ENCODE data around the gene CTSW.
A peak's percentile ranks its signal among the peaks of the same experiment; 100 is the strongest.
"Not testable (repeated sequence)": the region's sequence is repeated elsewhere in the genome, so short reads cannot be mapped to it uniquely, and the experiment has no call there.

CTSW gene, protein sequence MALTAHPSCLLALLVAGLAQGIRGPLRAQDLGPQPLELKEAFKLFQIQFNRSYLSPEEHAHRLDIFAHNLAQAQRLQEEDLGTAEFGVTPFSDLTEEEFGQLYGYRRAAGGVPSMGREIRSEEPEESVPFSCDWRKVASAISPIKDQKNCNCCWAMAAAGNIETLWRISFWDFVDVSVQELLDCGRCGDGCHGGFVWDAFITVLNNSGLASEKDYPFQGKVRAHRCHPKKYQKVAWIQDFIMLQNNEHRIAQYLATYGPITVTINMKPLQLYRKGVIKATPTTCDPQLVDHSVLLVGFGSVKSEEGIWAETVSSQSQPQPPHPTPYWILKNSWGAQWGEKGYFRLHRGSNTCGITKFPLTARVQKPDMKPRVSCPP

GRCh38 chr11:65879617-65880016 lies at the start of gene CTSW:
TSS of gene CTSW (plus strand) at chr11:65879837. CDS start at chr11:65879855, 18 bp downstream.
- peaks cover 11% of the 10 kb centered on the region for H3K36me3 ChIP-seq (ENCODE audit: insufficient read depth, low read length)
- H3K9ac ChIP-seq (ENCODE audit: low read depth, low read length) = no peak within 1 kb of the TSS
- no peaks in the 10 kb centered on the region for H3K9me3 ChIP-seq (ENCODE audit: control insufficient read depth, insufficient read depth, low read length)
- H3K4me1 ChIP-seq (ENCODE audit: insufficient read depth, low read length) = peaks cover 3% of the 10 kb centered on the region; the same call in 1 of the 2 replicates

DNA sequence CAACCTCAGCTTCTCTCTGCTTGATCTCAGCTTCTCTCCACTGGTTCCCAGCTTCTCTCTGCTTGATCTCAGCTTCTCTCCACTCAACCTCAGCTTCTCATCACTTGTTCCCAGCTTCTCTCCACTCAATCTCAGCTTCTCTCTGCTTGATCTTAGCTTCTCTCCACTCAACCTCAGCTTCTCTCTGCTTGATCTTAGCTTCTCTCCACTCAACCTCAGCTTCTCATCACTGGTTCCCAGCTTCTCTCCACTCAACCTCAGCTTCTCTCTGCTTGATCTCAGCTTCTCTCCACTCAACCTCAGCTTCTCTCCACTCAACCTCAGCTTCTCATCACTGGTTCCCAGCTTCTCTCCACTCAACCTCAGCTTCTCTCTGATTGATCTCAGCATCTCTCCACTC lies 47.4 kb upstream of the CTSW start:
- H3K4me1 ChIP-seq (ENCODE audit: insufficient read depth, low read length); H3K36me3 ChIP-seq (ENCODE audit: insufficient read depth, low read length); H3K9me3 ChIP-seq (ENCODE audit: control insufficient read depth, insufficient read depth, low read length): not testable (repeated sequence)
- 0 out of 2 replicates have a peak overlapping the region, but pooled peaks have one; percentile 58 for H3K9ac ChIP-seq (ENCODE audit: low read depth, low read length)

GRCh38 chr11:65833297-65834030 lies 46.2 kb upstream of the CTSW start, which contains the start of gene SNX32:
TSS of gene SNX32 (plus strand) at chr11:65833963. CDS start at chr11:65834066, 103 bp downstream.
- H3K9ac ChIP-seq (ENCODE audit: low read depth, low read length) = peak within 1 kb of the TSS; percentile 58
- H3K9me3 ChIP-seq (ENCODE audit: control insufficient read depth, insufficient read depth, low read length) = no peaks in the 10 kb centered on the region
- no peaks in the 10 kb centered on the region for H3K36me3 ChIP-seq (ENCODE audit: insufficient read depth, low read length)
- H3K4me1 ChIP-seq (ENCODE audit: insufficient read depth, low read length) = 0 out of 2 replicates have a peak, but pooled peaks cover 9% of the 10 kb centered on the region

DNA sequence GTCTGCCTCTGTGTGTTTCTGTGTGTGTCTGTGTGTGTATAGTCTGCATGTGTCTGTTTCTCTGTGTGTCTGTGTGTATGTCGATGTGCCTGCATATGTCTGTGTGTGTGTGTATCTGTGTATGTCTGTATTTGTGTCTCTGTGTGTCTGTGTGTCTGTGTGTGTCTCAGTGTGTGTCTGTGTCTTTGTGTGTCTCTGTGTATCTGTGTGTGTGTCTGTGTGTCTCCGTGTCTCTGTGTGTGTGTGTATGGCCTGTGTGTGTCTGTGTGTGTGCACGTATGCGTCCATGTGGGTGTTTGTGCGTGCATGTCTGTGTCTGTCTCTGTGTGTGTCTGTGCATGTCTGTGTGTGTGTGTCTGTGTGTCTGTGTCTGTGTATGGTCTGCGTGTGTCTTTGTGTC lies 45.4 kb upstream of the CTSW start:
- H3K36me3 ChIP-seq (ENCODE audit: insufficient read depth, low read length) = no peaks in the 10 kb centered on the region
- H3K4me1 ChIP-seq (ENCODE audit: insufficient read depth, low read length) = 0 out of 2 replicates have a peak, but pooled peaks cover 9% of the 10 kb centered on the region
- H3K9ac ChIP-seq (ENCODE audit: low read depth, low read length) = peak overlapping the region; percentile 58
- H3K9me3 ChIP-seq (ENCODE audit: control insufficient read depth, insufficient read depth, low read length) = no peaks in the 10 kb centered on the region

GRCh38 chr11:65842144-65842543 lies 37.5 kb upstream of the CTSW start:
- no peaks in the 10 kb centered on the region for H3K4me1 ChIP-seq (ENCODE audit: insufficient read depth, low read length)
- H3K9ac ChIP-seq (ENCODE audit: low read depth, low read length) = no peak overlapping the region
- H3K9me3 ChIP-seq (ENCODE audit: control insufficient read depth, insufficient read depth, low read length) = no peaks in the 10 kb centered on the region
- no peaks in the 10 kb centered on the region for H3K36me3 ChIP-seq (ENCODE audit: insufficient read depth, low read length)

- no peaks in the 10 kb centered on the region for H3K9me3 ChIP-seq (ENCODE audit: control insufficient read depth, insufficient read depth, low read length)
- H3K36me3 ChIP-seq (ENCODE audit: insufficient read depth, low read length) = no peaks in the 10 kb centered on the region
- H3K4me1 ChIP-seq (ENCODE audit: insufficient read depth, low read length) = no peaks in the 10 kb centered on the region
- no peak overlapping the region for H3K9ac ChIP-seq (ENCODE audit: low read depth, low read length)
Observed at GRCh38 chr11:65843811-65844210, 35.8 kb upstream of the CTSW start.

GRCh38 chr11:65844231-65844872 lies 35.3 kb upstream of the CTSW start:
- H3K9ac ChIP-seq (ENCODE audit: low read depth, low read length) = no peak overlapping the region
- H3K36me3 ChIP-seq (ENCODE audit: insufficient read depth, low read length) = no peaks in the 10 kb centered on the region
- H3K9me3 ChIP-seq (ENCODE audit: control insufficient read depth, insufficient read depth, low read length) = no peaks in the 10 kb centered on the region
- H3K4me1 ChIP-seq (ENCODE audit: insufficient read depth, low read length) = no peaks in the 10 kb centered on the region

DNA sequence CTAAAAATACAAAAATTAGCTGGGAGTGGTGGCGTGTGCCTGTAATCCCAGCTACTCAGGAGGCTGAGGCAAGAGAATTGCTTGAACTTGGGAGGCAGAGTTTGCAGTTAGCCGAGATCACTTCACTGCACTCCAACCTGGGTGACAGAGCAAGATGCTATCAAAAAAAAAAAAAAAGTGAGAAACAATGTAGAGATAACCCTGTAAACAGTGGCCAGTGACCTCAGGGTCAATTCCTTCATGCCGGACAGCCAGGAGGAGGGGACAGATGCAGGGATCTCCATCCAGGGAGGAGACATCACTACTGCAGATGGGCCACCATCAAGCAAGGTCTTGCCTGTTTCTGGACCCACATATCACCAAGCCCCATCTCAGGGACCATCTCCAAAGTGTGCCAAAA lies 31.9 kb upstream of the CTSW start:
- Histone ChIP-seq H3K36me3 (ENCODE audit: insufficient read depth, low read length) (no peaks in the 10 kb centered on the region; the same call in 1 of the 2 replicates), H3K9ac (ENCODE audit: low read depth, low read length) (no peak overlapping the region), H3K4me1 (ENCODE audit: insufficient read depth, low read length) (no peaks in the 10 kb centered on the region), H3K9me3 (ENCODE audit: control insufficient read depth, insufficient read depth, low read length) (peaks cover 8% of the 10 kb centered on the region; the same call in 1 of the 2 replicates)

GRCh38 chr11:65848693-65849092 lies 30.9 kb upstream of the CTSW start:
- H3K4me1 ChIP-seq (ENCODE audit: insufficient read depth, low read length); H3K9me3 ChIP-seq (ENCODE audit: control insufficient read depth, insufficient read depth, low read length); H3K36me3 ChIP-seq (ENCODE audit: insufficient read depth, low read length); H3K9ac ChIP-seq (ENCODE audit: low read depth, low read length): not testable (repeated sequence)

- Histone ChIP-seq H3K9ac (ENCODE audit: low read depth, low read length) (no peak overlapping the region), H3K9me3 (ENCODE audit: control insufficient read depth, insufficient read depth, low read length) (peaks cover 8% of the 10 kb centered on the region; the same call in 1 of the 2 replicates), H3K4me1 (ENCODE audit: insufficient read depth, low read length) (no peaks in the 10 kb centered on the region), H3K36me3 (ENCODE audit: insufficient read depth, low read length) (peaks cover 7% of the 10 kb centered on the region; the same call in 1 of the 2 replicates)
Observed at GRCh38 chr11:65849366-65849765, 30.3 kb upstream of the CTSW start.

GRCh38 chr11:65849771-65850216 lies 29.8 kb upstream of the CTSW start:
- H3K9ac ChIP-seq (ENCODE audit: low read depth, low read length) = no peak overlapping the region
- H3K9me3 ChIP-seq (ENCODE audit: control insufficient read depth, insufficient read depth, low read length) = peaks cover 8% of the 10 kb centered on the region; the same call in 1 of the 2 replicates
- H3K4me1 ChIP-seq (ENCODE audit: insufficient read depth, low read length) = no peaks in the 10 kb centered on the region
- H3K36me3 ChIP-seq (ENCODE audit: insufficient read depth, low read length) = peaks cover 9% of the 10 kb centered on the region; the same call in 1 of the 2 replicates

DNA sequence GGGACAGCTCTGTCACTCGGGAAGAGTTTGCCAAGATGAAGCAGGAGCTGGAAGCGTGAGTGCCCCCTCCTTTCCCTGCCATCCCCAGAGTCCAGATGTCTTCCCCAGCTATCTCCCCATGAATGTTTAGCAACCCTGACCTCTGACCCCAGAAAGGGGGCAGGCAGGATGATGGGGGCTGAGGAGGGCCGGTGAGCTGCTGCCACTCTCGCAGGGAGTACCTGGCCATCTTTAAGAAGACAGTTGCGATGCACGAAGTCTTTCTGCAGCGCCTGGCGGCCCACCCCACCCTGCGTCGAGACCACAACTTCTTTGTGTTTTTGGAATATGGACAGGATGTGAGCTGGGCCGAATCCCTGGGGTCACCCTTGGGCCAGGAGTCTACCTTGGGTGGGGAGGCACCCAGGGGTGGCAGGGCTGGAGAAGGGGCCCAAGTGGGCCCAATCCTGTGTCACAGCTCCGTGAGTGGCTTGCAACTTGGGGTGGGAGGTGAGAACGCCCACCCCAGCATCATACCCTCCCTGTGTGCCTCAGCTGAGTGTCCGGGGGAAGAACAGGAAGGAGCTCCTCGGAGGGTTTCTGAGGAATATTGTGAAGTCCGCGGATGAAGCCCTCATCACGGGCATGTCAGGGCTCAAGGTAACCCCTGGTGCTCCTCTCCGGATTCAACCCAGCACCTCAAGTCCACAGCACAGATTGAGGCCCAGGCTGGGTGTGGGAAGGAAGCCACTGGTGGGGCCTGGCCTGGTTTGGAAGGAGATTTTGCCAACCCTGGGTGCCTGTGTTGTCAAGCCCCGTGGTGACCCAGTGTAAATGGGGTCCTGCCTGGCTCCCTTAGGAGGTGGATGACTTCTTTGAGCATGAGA lies 29.2 kb upstream of the CTSW start:
- H3K9ac ChIP-seq (ENCODE audit: low read depth, low read length) = no peak overlapping the region
- H3K9me3 ChIP-seq (ENCODE audit: control insufficient read depth, insufficient read depth, low read length) = peaks cover 8% of the 10 kb centered on the region; the same call in 1 of the 2 replicates
- H3K4me1 ChIP-seq (ENCODE audit: insufficient read depth, low read length) = no peaks in the 10 kb centered on the region
- H3K36me3 ChIP-seq (ENCODE audit: insufficient read depth, low read length) = peaks cover 13% of the 10 kb centered on the region; the same call in 1 of the 2 replicates

GRCh38 chr11:65851083-65851579 lies 28.5 kb upstream of the CTSW start:
- H3K9ac ChIP-seq (ENCODE audit: low read depth, low read length) = no peak overlapping the region
- peaks cover 19% of the 10 kb centered on the region for H3K36me3 ChIP-seq (ENCODE audit: insufficient read depth, low read length)
- peaks cover 8% of the 10 kb centered on the region; the same call in 1 of the 2 replicates for H3K9me3 ChIP-seq (ENCODE audit: control insufficient read depth, insufficient read depth, low read length)
- no peaks in the 10 kb centered on the region for H3K4me1 ChIP-seq (ENCODE audit: insufficient read depth, low read length)
